ENCODE data around the gene THBS2.

GRCh38 chr6:169186496-169187169, 67.0 kb downstream of the THBS2 start:
- TF ChIP-seq CTCF (IDR thresholded peaks at IDR 0.05; ENCODE audit: low read length) (no peak), EZH2 (IDR thresholded peaks at IDR 0.05; ENCODE audit: borderline replicate concordance, low read length) (no peak)

All from OCI-LY1 (cell line).